ENCODE results near the gene KRTAP4-12.
"Not testable (repeated sequence)": the region's sequence is repeated elsewhere in the genome, so short reads cannot be mapped to it uniquely, and the experiment has no call there.

GRCh38 chr17:41083427-41083826 lies 40.6 kb downstream of the KRTAP4-12 start:
- TF ChIP-seq POLR2A, POLR2AphosphoS5, CTCF, EP300 (IDR thresholded peaks at IDR 0.05): not testable (repeated sequence)
